NCI-H2196 treated with DMSO at 0.1 percent for 48 hours (cell line): Measurements from ENCODE around the gene BCL2L1.

Experiments
- DNase-seq: peaks from one replicate; lab custom pipeline; 2025; ENCODE audit not compliant: unreplicated experiment; lab: John Stamatoyannopoulos, UW

Gene BCL2L1

GRCh38 chr20:31694842-31695593 lies 27.6 kb downstream of the BCL2L1 start:
- DNase-seq = no peak

GRCh38 chr20:31693987-31694661 lies 28.5 kb downstream of the BCL2L1 start:
- peak; percentile 48 for DNase-seq

- DNase-seq = no peak
Measured at GRCh38 chr20:31693402-31693801, 29.3 kb downstream of the BCL2L1 start.

- DNase-seq = no peak
Measured at GRCh38 chr20:31691646-31692275, 30.9 kb downstream of the BCL2L1 start.

- no peak for DNase-seq
Measured at GRCh38 chr20:31690124-31690666, 32.5 kb downstream of the BCL2L1 start.

GRCh38 chr20:31689141-31689540 lies 33.5 kb downstream of the BCL2L1 start:
- DNase-seq = no peak

- DNase-seq = no peak
Measured at GRCh38 chr20:31687777-31688176, 34.9 kb downstream of the BCL2L1 start.

GRCh38 chr20:31685853-31686643 lies 36.6 kb downstream of the BCL2L1 start:
- no peak for DNase-seq

GRCh38 chr20:31684153-31685015 lies 38.3 kb downstream of the BCL2L1 start:
- DNase-seq = peak; percentile 71

GRCh38 chr20:31682927-31683326 lies 39.7 kb downstream of the BCL2L1 start:
- no peak for DNase-seq

GRCh38 chr20:31682352-31682751 lies 40.3 kb downstream of the BCL2L1 start:
- no peak for DNase-seq

- no peak for DNase-seq
Measured at GRCh38 chr20:31681769-31682168, 40.9 kb downstream of the BCL2L1 start.

GRCh38 chr20:31681128-31681727 lies 41.4 kb downstream of the BCL2L1 start:
- no peak for DNase-seq

GRCh38 chr20:31680286-31681127 lies 42.2 kb downstream of the BCL2L1 start:
- DNase-seq = no peak

GRCh38 chr20:31679357-31680285 lies 43.0 kb downstream of the BCL2L1 start:
- DNase-seq = no peak

- no peak for DNase-seq
Measured at GRCh38 chr20:31678389-31679356, 44.0 kb downstream of the BCL2L1 start.
